DND-41 (cell line): ENCODE data around the gene C15orf61.
A peak's percentile ranks its signal among the peaks of the same experiment; 100 is the strongest.

Source experiments
- ATAC-seq: fragments of 200-7000 bp; cut with Tn5 transposase; 3 replicates; pipeline ENCODE4 v1.9.1; 2021; ENCODE audit warnings: low read depth; ENCODE audit not compliant: insufficient read depth
- DNase-seq: peaks from one replicate; pipeline ENCODE4 v3.0.0-alpha.2; 2020
- H2AFZ ChIP-seq: 2 replicates; pipeline ENCODE4 v1.6.0; 2012; ENCODE audit warnings: low read depth, low read length
- H3K27ac ChIP-seq: 2 replicates; pipeline ENCODE4 v1.5.1; 2012; ENCODE audit warnings: low read length, inconsistent platforms
- H3K27me3 ChIP-seq: fragments of 200-600 bp; sonication (generic); 2 replicates; pipeline ENCODE4 v1.6.0; 2012; ENCODE audit warnings: low read length, mild to moderate bottlenecking, inconsistent platforms; ENCODE audit not compliant: insufficient read depth, poor library complexity
- H3K36me3 ChIP-seq: 2 replicates; pipeline ENCODE4 v1.5.1; 2012; ENCODE audit warnings: low read length, inconsistent platforms; ENCODE audit not compliant: insufficient read depth
- H3K4me1 ChIP-seq: 2 replicates; pipeline ENCODE4 v1.5.1; 2012; ENCODE audit warnings: mild to moderate bottlenecking, low read length; ENCODE audit not compliant: insufficient read depth
- H3K4me2 ChIP-seq: 2 replicates; pipeline ENCODE4 v1.6.0; 2012; ENCODE audit warnings: mild to moderate bottlenecking, moderate library complexity, low read length, inconsistent platforms; ENCODE audit not compliant: insufficient read depth
- H3K4me3 ChIP-seq, 2 experiments: fragments of 200-600 bp in 1 of 2; shearing (Covaris generic) in 1 of 2; 2 replicates each; pipeline ENCODE4 v1.5.1; 2012 to 2016; ENCODE audit warnings: inconsistent platforms in 2 of 2, low read length in 2 of 2, mild to moderate bottlenecking in 2 of 2, low read depth in 1 of 2, moderate library complexity in 1 of 2
- H3K79me2 ChIP-seq: 2 replicates; pipeline ENCODE4 v1.6.0; 2012; ENCODE audit warnings: low read length, inconsistent platforms; ENCODE audit not compliant: insufficient read depth
- H3K9ac ChIP-seq: 2 replicates; pipeline ENCODE4 v1.6.0; 2012; ENCODE audit warnings: low read depth, mild to moderate bottlenecking, inconsistent platforms, low read length, moderate library complexity
- H3K9me3 ChIP-seq: 2 replicates; pipeline ENCODE4 v1.5.1; 2012; ENCODE audit warnings: low read length, moderate library complexity, mild to moderate bottlenecking, inconsistent platforms; ENCODE audit not compliant: insufficient read depth, severe bottlenecking
- H4K20me1 ChIP-seq: 2 replicates; pipeline ENCODE4 v1.6.0; 2012; ENCODE audit warnings: low read length; ENCODE audit not compliant: insufficient read depth
- EZH2 ChIP-seq: IDR thresholded peaks from 3 replicates; pipeline ENCODE4 v1.6.1; 2012; ENCODE audit warnings: borderline replicate concordance, low read depth, mild to moderate bottlenecking, moderate library complexity, low read length, inconsistent platforms; ENCODE audit not compliant: severe bottlenecking
- TF ChIP-seq, protein P1 (sequence below): IDR thresholded peaks from 2 replicates; pipeline ENCODE4 v1.5.1; 2012; ENCODE audit warnings: borderline replicate concordance, low read length, moderate library complexity, mild to moderate bottlenecking; ENCODE audit not compliant: poor library complexity, severe bottlenecking; ENCODE audit errors: extremely low read depth

C15orf61 gene

DNA sequence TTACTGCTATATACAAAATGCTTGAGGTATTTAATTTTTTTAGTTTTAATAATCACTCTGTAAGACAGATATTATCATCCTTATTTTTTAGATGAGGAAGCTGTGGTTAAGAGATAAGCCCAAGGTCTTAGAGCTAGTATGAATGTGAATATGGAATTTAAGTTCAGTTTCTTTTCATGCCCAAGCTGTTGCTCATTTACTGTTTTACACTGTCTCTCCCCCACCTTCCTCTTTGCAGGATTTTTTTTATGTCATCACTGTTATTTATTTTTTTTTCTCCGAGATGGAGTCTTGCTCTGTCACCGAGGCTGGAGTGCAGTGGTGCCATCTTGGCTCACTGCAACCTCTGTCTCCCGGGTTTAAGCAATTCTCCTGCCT lies 44.0 kb downstream of the C15orf61 start:
- Histone ChIP-seq H4K20me1 (no peaks in the 10 kb centered on the region), H3K9ac (no peak overlapping the region), H3K27ac (peak overlapping the region; percentile 37; the same call in 1 of the 2 replicates), H3K4me3 (no peak overlapping the region), H2AFZ (no peak overlapping the region), H3K36me3 (peaks cover 5% of the 10 kb centered on the region; the same call in 1 of the 2 replicates), H3K27me3 (no peaks in the 10 kb centered on the region), H3K4me1 (peaks cover 13% of the 10 kb centered on the region), H3K4me2 (no peak overlapping the region), H3K79me2 (0 out of 2 replicates have a peak, but pooled peaks cover 2% of the 10 kb centered on the region), H3K9me3 (no peaks in the 10 kb centered on the region)
- DNase-seq = no peak
- ATAC-seq = peak; percentile 48; the same call in 1 of the 3 replicates
- no peak for TF ChIP-seq EZH2
- TF ChIP-seq, protein P1, sequence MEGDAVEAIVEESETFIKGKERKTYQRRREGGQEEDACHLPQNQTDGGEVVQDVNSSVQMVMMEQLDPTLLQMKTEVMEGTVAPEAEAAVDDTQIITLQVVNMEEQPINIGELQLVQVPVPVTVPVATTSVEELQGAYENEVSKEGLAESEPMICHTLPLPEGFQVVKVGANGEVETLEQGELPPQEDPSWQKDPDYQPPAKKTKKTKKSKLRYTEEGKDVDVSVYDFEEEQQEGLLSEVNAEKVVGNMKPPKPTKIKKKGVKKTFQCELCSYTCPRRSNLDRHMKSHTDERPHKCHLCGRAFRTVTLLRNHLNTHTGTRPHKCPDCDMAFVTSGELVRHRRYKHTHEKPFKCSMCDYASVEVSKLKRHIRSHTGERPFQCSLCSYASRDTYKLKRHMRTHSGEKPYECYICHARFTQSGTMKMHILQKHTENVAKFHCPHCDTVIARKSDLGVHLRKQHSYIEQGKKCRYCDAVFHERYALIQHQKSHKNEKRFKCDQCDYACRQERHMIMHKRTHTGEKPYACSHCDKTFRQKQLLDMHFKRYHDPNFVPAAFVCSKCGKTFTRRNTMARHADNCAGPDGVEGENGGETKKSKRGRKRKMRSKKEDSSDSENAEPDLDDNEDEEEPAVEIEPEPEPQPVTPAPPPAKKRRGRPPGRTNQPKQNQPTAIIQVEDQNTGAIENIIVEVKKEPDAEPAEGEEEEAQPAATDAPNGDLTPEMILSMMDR = no peak

DNA sequence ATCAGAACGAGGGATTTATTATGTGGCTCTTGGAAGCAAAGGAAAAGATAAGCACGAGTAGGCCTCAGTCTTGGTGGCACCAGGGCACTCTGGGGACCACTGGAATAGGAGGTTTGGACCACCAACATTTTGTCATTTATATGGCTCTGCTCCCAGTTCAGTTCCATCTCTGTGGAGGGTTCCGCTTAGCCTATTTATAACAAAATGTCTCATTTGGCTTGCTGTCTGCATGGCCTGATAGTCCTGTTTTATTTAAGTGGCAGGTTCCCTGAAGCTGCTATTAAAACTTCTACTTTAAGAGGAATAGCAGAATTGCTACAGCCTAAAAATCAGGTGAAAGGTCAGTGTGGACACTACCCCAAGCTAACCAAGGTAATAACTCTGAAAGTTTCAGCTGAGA lies 48.7 kb downstream of the C15orf61 start:
- Histone ChIP-seq H3K27me3 (no peaks in the 10 kb centered on the region), H3K4me1 (peaks cover 5% of the 10 kb centered on the region), H3K9ac (no peak overlapping the region), H3K4me3 (no peak overlapping the region), H3K36me3 (peaks cover 5% of the 10 kb centered on the region; the same call in 1 of the 2 replicates), H3K79me2 (no peaks in the 10 kb centered on the region), H2AFZ (no peak overlapping the region), H3K4me2 (no peak overlapping the region), H4K20me1 (no peaks in the 10 kb centered on the region), H3K27ac (no peak overlapping the region), H3K9me3 (no peaks in the 10 kb centered on the region)
- DNase-seq (no peak), ATAC-seq (no peak)
- TF ChIP-seq, protein P1 = no peak
- TF ChIP-seq EZH2 = no peak

DNA sequence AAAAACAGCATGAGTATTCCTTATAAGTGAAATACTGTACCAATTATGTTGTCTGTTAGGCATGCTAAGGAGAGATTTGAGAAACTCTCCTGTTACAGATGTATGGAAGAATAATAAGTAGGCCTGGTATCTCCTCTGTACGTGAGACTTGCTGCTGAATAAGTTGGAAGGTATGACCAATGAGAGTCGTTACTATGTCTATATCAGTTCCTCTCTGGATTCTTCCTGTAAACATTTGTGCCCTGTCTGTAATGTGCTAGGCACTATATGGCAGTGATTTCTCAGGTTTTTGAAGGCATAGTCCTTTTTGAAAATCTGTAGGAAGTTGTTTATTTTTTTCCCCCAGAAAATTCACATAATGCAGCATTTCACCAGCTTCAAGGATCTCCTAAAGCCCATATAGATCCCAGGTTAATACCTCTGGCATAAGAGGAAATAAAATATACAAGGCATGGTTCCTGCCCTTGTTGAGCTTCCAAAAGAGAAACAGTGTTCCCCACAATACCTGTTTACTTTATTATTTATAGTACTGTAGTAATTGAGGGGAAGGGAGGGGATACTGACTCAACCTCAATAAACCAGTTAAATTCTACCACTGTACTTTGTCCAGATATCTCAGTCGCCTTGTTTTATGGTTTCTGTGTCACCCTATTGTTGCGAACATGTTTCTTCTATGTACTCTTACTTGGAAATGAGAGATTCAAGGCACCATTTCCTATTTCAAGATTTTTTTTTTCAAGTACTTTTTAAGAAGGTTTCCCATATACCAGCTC lies 50.1 kb downstream of the C15orf61 start:
- Histone ChIP-seq H3K4me2 (no peak overlapping the region), H2AFZ (no peak overlapping the region), H3K9ac (no peak overlapping the region), H3K4me1 (no peaks in the 10 kb centered on the region), H3K9me3 (no peaks in the 10 kb centered on the region), H3K4me3 (no peak overlapping the region), H3K27me3 (no peaks in the 10 kb centered on the region), H3K36me3 (peaks cover 5% of the 10 kb centered on the region; the same call in 1 of the 2 replicates), H4K20me1 (no peaks in the 10 kb centered on the region), H3K27ac (no peak overlapping the region), H3K79me2 (no peaks in the 10 kb centered on the region)
- DNase-seq (no peak), ATAC-seq (no peak)
- TF ChIP-seq, protein P1 = no peak
- TF ChIP-seq EZH2 = no peak
